ENCODE data around the gene KIF22.
"Not testable (repeated sequence)": the region's sequence is repeated elsewhere in the genome, so short reads cannot be mapped to it uniquely, and the experiment has no call there.

DNA sequence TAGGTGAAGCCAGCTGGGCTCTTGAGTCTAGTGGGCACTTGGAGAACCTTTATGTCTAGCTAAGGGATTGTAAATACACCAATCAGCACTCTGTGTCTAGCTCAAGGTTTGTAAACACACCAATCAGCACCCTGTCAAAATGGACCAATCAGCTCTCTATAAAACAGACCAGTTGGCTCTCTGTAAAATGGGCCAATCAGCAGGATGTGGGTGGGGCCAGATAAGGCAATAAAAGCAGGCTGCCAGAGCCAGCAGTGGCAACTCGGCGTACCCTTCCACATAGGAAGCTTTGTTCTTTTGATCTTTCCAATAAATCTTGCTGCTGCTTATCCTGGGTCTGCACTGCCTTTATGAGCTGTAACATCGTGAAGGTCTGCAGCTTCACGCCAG is 41.8 kb upstream of the KIF22 start:
- TF ChIP-seq EZH2 (IDR thresholded peaks at IDR 0.05; ENCODE audit: low read length, unreplicated experiment); EZH2phosphoT487 (IDR thresholded peaks at IDR 0.05; ENCODE audit: borderline replicate concordance, low read length): not testable (repeated sequence)
- TF ChIP-seq, protein P1, sequence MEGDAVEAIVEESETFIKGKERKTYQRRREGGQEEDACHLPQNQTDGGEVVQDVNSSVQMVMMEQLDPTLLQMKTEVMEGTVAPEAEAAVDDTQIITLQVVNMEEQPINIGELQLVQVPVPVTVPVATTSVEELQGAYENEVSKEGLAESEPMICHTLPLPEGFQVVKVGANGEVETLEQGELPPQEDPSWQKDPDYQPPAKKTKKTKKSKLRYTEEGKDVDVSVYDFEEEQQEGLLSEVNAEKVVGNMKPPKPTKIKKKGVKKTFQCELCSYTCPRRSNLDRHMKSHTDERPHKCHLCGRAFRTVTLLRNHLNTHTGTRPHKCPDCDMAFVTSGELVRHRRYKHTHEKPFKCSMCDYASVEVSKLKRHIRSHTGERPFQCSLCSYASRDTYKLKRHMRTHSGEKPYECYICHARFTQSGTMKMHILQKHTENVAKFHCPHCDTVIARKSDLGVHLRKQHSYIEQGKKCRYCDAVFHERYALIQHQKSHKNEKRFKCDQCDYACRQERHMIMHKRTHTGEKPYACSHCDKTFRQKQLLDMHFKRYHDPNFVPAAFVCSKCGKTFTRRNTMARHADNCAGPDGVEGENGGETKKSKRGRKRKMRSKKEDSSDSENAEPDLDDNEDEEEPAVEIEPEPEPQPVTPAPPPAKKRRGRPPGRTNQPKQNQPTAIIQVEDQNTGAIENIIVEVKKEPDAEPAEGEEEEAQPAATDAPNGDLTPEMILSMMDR (conservative IDR thresholded peaks at IDR 0.05; ENCODE audit: low read depth, low read length) = not testable (repeated sequence)

Data from PC-3 (cell line).